ENCODE data around the gene RNASE8.

GRCh38 chr14:21096978-21097635 is 39.5 kb downstream of the RNASE8 start:
- TF ChIP-seq CTCF (conservative IDR thresholded peaks at IDR 0.05) (no peak), ZFX (IDR thresholded peaks at IDR 0.05) (no peak)

All from C4-2B (cell line).